K562 (cell line): ENCODE data around the gene PATJ. TPM values are rescaled to one million over a fixed set of nuclear protein-coding genes. Genes with fewer than 3 reads are reported as not detected.
A peak's percentile ranks its signal among the peaks of the same experiment; 100 is the strongest.

Experiments used
- ATAC-seq: fragments of 200-7000 bp; cut with Tn5 transposase; 3 replicates; pipeline ENCODE4 v1.9.1; 2020; ENCODE audit warnings: moderate library complexity
- BruUV-seq: library from RNA; stranded (reverse); fragments of 400-500 nt; replicated peaks from 2 replicates; lab custom pipeline; 2021; lab: Mats Ljungman, UMichigan
- CTCF ChIA-PET: fragments of 300-600 bp; formaldehyde crosslinking; extraction: SDS; loops from one replicate; lab custom pipeline; 2021; ENCODE audit warnings: low intra/inter-chr PET ratio; lab: Yijun Ruan, JAX
- POLR2A ChIA-PET: fragments of 300-600, 350-650 bp; sonication (Branson Sonifier 250); formaldehyde crosslinking; extraction: SDS; loops from one replicate; lab custom pipeline; 2021; ENCODE audit warnings: antibody characterized with exemption, inconsistent platforms; lab: Yijun Ruan, JAX
- DNase-seq, 4 experiments: peaks; one replicate each; pipeline versions ENCODE4 v3.0.0 to v3.0.0-alpha.2; 2011 to 2018; ENCODE audit warnings: low spot score in 3 of 4, mixed read lengths in 3 of 4; ENCODE audit errors: extremely low read depth in 1 of 4
- FAIRE-seq: peaks from 2 replicates; lab custom pipeline; 2011; peaks lifted over from hg19 to GRCh38; lab: Jason Lieb, UNC
- H2AFZ ChIP-seq: 2 replicates; pipeline ENCODE4 v1.6.0; 2011; ENCODE audit warnings: low read depth, low read length, control low read depth, inconsistent platforms
- H3K27ac ChIP-seq: fragments of 200-600 bp; 3 replicates; pipeline ENCODE4 v1.8.0; 2011; ENCODE audit warnings: low read depth, mild to moderate bottlenecking, control low read depth, inconsistent platforms, low read length, moderate library complexity, mixed read lengths; ENCODE audit errors: extremely low read depth
- H3K27me3 ChIP-seq, 2 experiments: fragments of 300-600 bp in 1 of 2; 2 replicates in 1 of 2; 3 replicates in 1 of 2; pipeline versions ENCODE4 v1.6.0 to v1.8.0; 2011; ENCODE audit warnings: inconsistent platforms in 2 of 2, low read length in 2 of 2, mild to moderate bottlenecking in 1 of 2, mixed read lengths in 1 of 2, moderate library complexity in 1 of 2; ENCODE audit not compliant: control insufficient read depth in 2 of 2, insufficient read depth in 2 of 2
- H3K36me3 ChIP-seq: fragments of 300-600 bp; 3 replicates; pipeline ENCODE4 v1.8.0; 2011; ENCODE audit warnings: mild to moderate bottlenecking, low read length, inconsistent platforms; ENCODE audit not compliant: control insufficient read depth, insufficient read depth
- H3K4me1 ChIP-seq, 2 experiments: fragments of 200-600 bp in 1 of 2; replicated peaks in 1 of 2; 2 replicates in 1 of 2; 3 replicates in 1 of 2; pipeline versions ENCODE4 v1.5.1 to v1.8.0; 2011; ENCODE audit warnings: inconsistent platforms in 2 of 2, low read length in 2 of 2, mild to moderate bottlenecking in 1 of 2, mixed read lengths in 1 of 2, moderate library complexity in 1 of 2; ENCODE audit not compliant: control insufficient read depth in 2 of 2, insufficient read depth in 2 of 2
- H3K4me2 ChIP-seq: 2 replicates; pipeline ENCODE4 v1.6.1; 2011; ENCODE audit warnings: low read length, control low read depth, inconsistent platforms, mixed read lengths; ENCODE audit not compliant: insufficient read depth
- H3K4me3 ChIP-seq: fragments of 200-600 bp; sonication (generic), shearing (Covaris generic); 2 replicates; pipeline ENCODE4 v1.5.1; 2016; ENCODE audit warnings: control low read depth, inconsistent platforms
- H3K79me2 ChIP-seq: fragments of 200-600 bp; 3 replicates; pipeline ENCODE4 v1.8.0; 2011; ENCODE audit warnings: low read length, inconsistent platforms; ENCODE audit not compliant: control insufficient read depth, insufficient read depth
- H3K9ac ChIP-seq, 2 experiments: 2 replicates each; pipeline versions ENCODE4 v1.6.0 to v1.6.1; 2011; ENCODE audit warnings: low read depth in 2 of 2, low read length in 2 of 2, control low read depth in 1 of 2, inconsistent platforms in 1 of 2, mild to moderate bottlenecking in 1 of 2, mixed read lengths in 1 of 2; ENCODE audit not compliant: insufficient read depth in 1 of 2
- H3K9me1 ChIP-seq: one replicate; pipeline ENCODE4 v1.6.0; 2011; ENCODE audit warnings: inconsistent platforms, mild to moderate bottlenecking, low read length, moderate library complexity; ENCODE audit not compliant: control insufficient read depth, insufficient read depth
- H3K9me3 ChIP-seq: replicated peaks from 2 replicates; pipeline ENCODE4 v1.5.1; 2011; ENCODE audit warnings: low read depth, low read length, inconsistent platforms; ENCODE audit not compliant: control insufficient read depth, insufficient read depth
- H4K20me1 ChIP-seq: replicated peaks from 2 replicates; pipeline ENCODE4 v1.6.1; 2011; ENCODE audit warnings: low read length, inconsistent platforms, mixed read lengths; ENCODE audit not compliant: control insufficient read depth, insufficient read depth
- FOXK2 ChIP-seq, 2 experiments: fragments of 450-650 bp; IDR thresholded peaks in 1 of 2; conservative IDR thresholded peaks in 1 of 2; 2 replicates each; pipeline ENCODE4 v1.6.1; 2016; ENCODE audit warnings: low read depth in 2 of 2, mild to moderate bottlenecking in 1 of 2
- KLF10 ChIP-seq: fragments of 250-450 bp; sonication (Bioruptor Pico); IDR thresholded peaks from 2 replicates; pipeline ENCODE4 v1.6.1; 2021; ENCODE audit warnings: matching md5 sums
- NFE2L1 ChIP-seq: fragments of 450-650 bp; IDR thresholded peaks from 2 replicates; pipeline ENCODE4 v1.6.1; 2016; ENCODE audit warnings: missing genetic modification characterization, low read depth, mild to moderate bottlenecking, missing compliant biosample characterization, moderate library complexity, borderline replicate concordance
- NFXL1 ChIP-seq: fragments of 450-650 bp; formaldehyde crosslinking; IDR thresholded peaks from 2 replicates; pipeline ENCODE4 v1.4.0; 2021; ENCODE audit warnings: mild to moderate bottlenecking
- PCBP1 ChIP-seq: fragments of 200-400 bp; formaldehyde crosslinking; IDR thresholded peaks from 2 replicates; pipeline ENCODE4 v1.6.1; 2018; ENCODE audit warnings: mild to moderate bottlenecking, low read depth, low read length; ENCODE audit not compliant: poor library complexity, severe bottlenecking
- PURB ChIP-seq: sonication (generic); formaldehyde crosslinking; IDR thresholded peaks from 2 replicates; pipeline ENCODE4 v1.9.0; 2021; ENCODE audit warnings: low read depth, mild to moderate bottlenecking, missing genetic modification reagents
- SUPT5H ChIP-seq: fragments of 450-650 bp; IDR thresholded peaks from 2 replicates; pipeline ENCODE4 v1.6.1; 2016
- TCF7L2 ChIP-seq: fragments of 150-350 bp; IDR thresholded peaks from 2 replicates; pipeline ENCODE4 v1.6.1; 2016; ENCODE audit warnings: low read depth, mild to moderate bottlenecking, low read length, moderate library complexity
- ZC3H11A ChIP-seq: IDR thresholded peaks from 2 replicates; pipeline ENCODE4 v1.6.1; 2012; ENCODE audit warnings: low read depth, low read length, improper control_type of control experiment
- ZNF175 ChIP-seq: fragments of 200-800 bp; sonication (Bioruptor generic); IDR thresholded peaks from 2 replicates; pipeline ENCODE4 v1.6.1; 2016; ENCODE audit warnings: low read depth, mild to moderate bottlenecking, missing genetic modification characterization, missing compliant biosample characterization
- ZNF282 ChIP-seq: sonication (generic); formaldehyde crosslinking; IDR thresholded peaks from 2 replicates; pipeline ENCODE4 v1.8.1; 2023; ENCODE audit warnings: missing genetic modification reagents
- ZNF561 ChIP-seq: fragments of 450-650 bp; formaldehyde crosslinking; conservative IDR thresholded peaks from 2 replicates; pipeline ENCODE4 v1.4.0; 2020; ENCODE audit warnings: mild to moderate bottlenecking, moderate library complexity
- WGBS: fragments of 100-300 bp; shearing (Covaris generic); methylation state at CpG from one replicate; pipeline ENCODE4 v1.1.6; 2016; ENCODE audit warnings: low coverage, mixed read lengths; ENCODE audit not compliant: insufficient coverage; ENCODE audit errors: missing lambda C conversion rate; 5-methylcytosine and 5-hydroxymethylcytosine counted together
- in situ Hi-C: fragments of 300-500 bp; cut with MboI; formaldehyde crosslinking; loops from 4 replicates; pipeline ENCODE4 v1.15.0; 2018; ENCODE audit warnings: inconsistent platforms, mixed read lengths
- intact Hi-C: fragments of 100-400 bp; cut with micrococcal nuclease; formaldehyde crosslinking; loops from 2 replicates; pipeline ENCODE4 v1.14.2; 2022
- polyA plus RNA-seq, 8 experiments: library from polyadenylated mRNA; depleted of rRNA in 4 of 8; stranded (reverse) in 5 of 8; unstranded in 3 of 8; fragments of >200 nt; fragmentation: Nextera tagmentation in 2 of 8; fragmentation: Illumina TruSeq in 1 of 8; extraction: Ambion mirVana in 2 of 8; extraction: Trizol in 1 of 8; gene quantifications; 2 replicates each; pipeline versions ENCODE4 v1.2.1 to v1.2.3, GENCODE V29; 2011 to 2014; ENCODE audit warnings: inconsistent platforms in 1 of 8, missing spikeins in 1 of 8
- total RNA-seq, 7 experiments: library from RNA; depleted of rRNA in 6 of 7; stranded (reverse); fragments of >200 nt in 6 of 7; fragmentation: Illumina TruSeq in 2 of 7; extraction: Trizol in 2 of 7; gene quantifications; 2 replicates each; pipeline versions ENCODE4 v1.2.1 to v1.2.3, GENCODE V29; 2011 to 2021; ENCODE audit warnings: low replicate concordance in 1 of 7
- TF ChIP-seq, protein P1 (sequence below): fragments of 250-450 bp; sonication (Bioruptor Pico); IDR thresholded peaks from 2 replicates; pipeline ENCODE4 v1.5.0; 2021; ENCODE audit warnings: mild to moderate bottlenecking, borderline replicate concordance

PATJ gene
- total and polyA plus RNA-seq, 9 of the 15 experiments (the other 6 are each of a cell fraction or from before 2014, with no cell fraction given): 0.22 TPM; not detected in 8

DNA sequence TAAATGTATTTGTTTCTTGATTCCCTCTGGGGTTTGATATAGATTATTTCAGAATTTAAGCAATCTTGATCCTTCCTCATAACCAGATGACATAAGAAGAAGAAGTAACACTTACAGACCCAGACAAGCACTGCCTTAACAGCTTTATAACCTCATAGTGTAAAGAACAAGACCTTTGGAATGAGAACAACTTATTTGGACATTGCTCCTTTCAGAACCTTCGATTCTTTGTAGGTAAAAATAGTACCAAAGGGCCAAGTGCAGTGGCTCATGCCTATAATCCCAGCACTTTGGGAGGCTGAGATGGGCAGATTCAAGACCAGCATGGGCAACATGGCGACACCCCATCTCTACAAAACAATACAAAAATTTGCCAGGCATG lies 32.4 kb upstream of the PATJ start:
- FAIRE-seq (peak; percentile 35), ATAC-seq (no peak), DNase-seq (no peak)
- Histone ChIP-seq H4K20me1 (peaks cover 4% of the 10 kb centered on the region), H2AFZ (no peak overlapping the region), H3K79me2 (peaks cover 24% of the 10 kb centered on the region), H3K9ac (0 out of 4 replicates have a peak overlapping the region, but pooled peaks of 1 of the 2 experiments have one; percentile 64), H3K9me1 (no peaks in the 10 kb centered on the region), H3K4me2 (no peak overlapping the region), H3K4me3 (no peak overlapping the region), H3K27ac (peak overlapping the region; percentile 28; the same call in 1 of the 3 replicates), H3K36me3 (peaks cover 50% of the 10 kb centered on the region), H3K4me1 (peaks cover 6 to 17% of the 10 kb centered on the region in 2 experiments; a peak in 4 of 5 replicates), H3K9me3 (no peaks in the 10 kb centered on the region), H3K27me3 (no peaks in the 10 kb centered on the region)
- no TSS peak for BruUV-seq
- TF ChIP-seq ZC3H11A (no peak), KLF10 (no peak), ZNF282 (no peak), NFXL1 (CRISPR knock-in tag) (no peak), ZNF175 (no peak), SUPT5H (no peak), PURB (CRISPR knock-in tag) (no peak), TCF7L2 (no peak), NFE2L1 (tag) (no peak), ZNF561 (CRISPR knock-in tag) (no peak), FOXK2 (conservative IDR thresholded peaks at IDR 0.05 in 1 of 2, IDR thresholded peaks at IDR 0.05 in 1 of 2; ENCODE audit: low read depth in 2 of 2) (no peak), PCBP1 (no peak)
- TF ChIP-seq, protein P1, sequence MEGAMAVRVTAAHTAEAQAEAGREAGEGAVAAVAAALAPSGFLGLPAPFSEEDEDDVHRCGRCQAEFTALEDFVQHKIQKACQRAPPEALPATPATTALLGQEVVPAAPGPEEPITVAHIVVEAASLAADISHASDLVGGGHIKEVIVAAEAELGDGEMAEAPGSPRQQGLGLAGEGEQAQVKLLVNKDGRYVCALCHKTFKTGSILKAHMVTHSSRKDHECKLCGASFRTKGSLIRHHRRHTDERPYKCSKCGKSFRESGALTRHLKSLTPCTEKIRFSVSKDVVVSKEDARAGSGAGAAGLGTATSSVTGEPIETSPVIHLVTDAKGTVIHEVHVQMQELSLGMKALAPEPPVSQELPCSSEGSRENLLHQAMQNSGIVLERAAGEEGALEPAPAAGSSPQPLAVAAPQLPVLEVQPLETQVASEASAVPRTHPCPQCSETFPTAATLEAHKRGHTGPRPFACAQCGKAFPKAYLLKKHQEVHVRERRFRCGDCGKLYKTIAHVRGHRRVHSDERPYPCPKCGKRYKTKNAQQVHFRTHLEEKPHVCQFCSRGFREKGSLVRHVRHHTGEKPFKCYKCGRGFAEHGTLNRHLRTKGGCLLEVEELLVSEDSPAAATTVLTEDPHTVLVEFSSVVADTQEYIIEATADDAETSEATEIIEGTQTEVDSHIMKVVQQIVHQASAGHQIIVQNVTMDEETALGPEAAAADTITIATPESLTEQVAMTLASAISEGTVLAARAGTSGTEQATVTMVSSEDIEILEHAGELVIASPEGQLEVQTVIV (CRISPR knock-in tag): no peak
- CTCF ChIA-PET: no interaction called here
- in situ Hi-C loops: no loop called here
- 81% methylated on average over 2 of the region's 2 CpGs for WGBS
- POLR2A ChIA-PET: no interaction called here
- intact Hi-C loops: no loop called here
